IgD-negative memory B cell (primary cell): ENCODE results near the gene ORC3. TPM values are rescaled to one million over a fixed set of nuclear protein-coding genes. Genes with fewer than 3 reads are reported as not detected.
"Not testable (repeated sequence)": the region's sequence is repeated elsewhere in the genome, so short reads cannot be mapped to it uniquely, and the experiment has no call there.

Experiments
- H3K27ac Mint-ChIP-seq, 3 donors: one replicate each; pipeline ENCODE4 v1.8.0; 2020 to 2022; ENCODE audit warnings: mild to moderate bottlenecking in 3 of 3, mixed read lengths in 3 of 3, moderate library complexity in 1 of 3
- H3K27me3 Mint-ChIP-seq: one replicate; pipeline ENCODE4 v1.8.0; 2021; ENCODE audit warnings: mixed read lengths
- H3K36me3 Mint-ChIP-seq: one replicate; pipeline ENCODE4 v1.8.0; 2020; ENCODE audit warnings: mild to moderate bottlenecking, mixed read lengths
- H3K4me1 Mint-ChIP-seq, 3 donors: one replicate each; pipeline ENCODE4 v1.8.0; 2020 to 2022; ENCODE audit warnings: mixed read lengths in 3 of 3, mild to moderate bottlenecking in 1 of 3
- H3K4me3 Mint-ChIP-seq, 4 donors: one replicate each; pipeline ENCODE4 v1.8.0; 2020 to 2022; ENCODE audit warnings: mild to moderate bottlenecking in 4 of 4, mixed read lengths in 4 of 4, moderate library complexity in 3 of 4
- H3K9me3 Mint-ChIP-seq, 3 donors: one replicate each; pipeline ENCODE4 v1.8.0; 2020 to 2021; ENCODE audit warnings: mixed read lengths in 3 of 3, mild to moderate bottlenecking in 1 of 3
- polyA plus RNA-seq: library from polyadenylated mRNA; unstranded; fragments of 300-500 nt; fragmentation: Illumina TruSeq; gene quantifications from one replicate; pipeline ENCODE4 v1.2.3, GENCODE V29; 2021

ORC3 gene
- polyA plus RNA-seq, 1 donor from 2014 or later: 29.7 TPM

GRCh38 chr6:87683890-87684289 is 94.0 kb downstream of the ORC3 start:
- Mint-ChIP-seq H3K27ac (peak overlapping the region; percentile 43 to 94 (median 89)), H3K27me3 (no peaks in the 10 kb centered on the region), H3K4me1 (peaks cover 52 to 54% (median 54%) of the 10 kb centered on the region in 3 donors), H3K4me3 (peak overlapping the region in 1 of 4 donors; percentile 75), H3K36me3 (no peaks in the 10 kb centered on the region), H3K9me3 (no peaks in the 10 kb centered on the region)

- H3K27me3 Mint-ChIP-seq: no peaks in the 10 kb centered on the region
- H3K4me1 Mint-ChIP-seq: peaks cover 52 to 58% (median 56%) of the 10 kb centered on the region in 3 donors
- no peaks in the 10 kb centered on the region for H3K36me3 Mint-ChIP-seq
- H3K4me3 Mint-ChIP-seq: no peak overlapping the region
- H3K27ac Mint-ChIP-seq: peak overlapping the region; percentile 43 to 94 (median 53)
- H3K9me3 Mint-ChIP-seq: no peaks in the 10 kb centered on the region
These were observed 95.1 kb downstream of the ORC3 start for GRCh38 chr6:87684895-87685654.

GRCh38 chr6:87686636-87687205 is 96.8 kb downstream of the ORC3 start:
- not testable (repeated sequence) for H3K36me3 Mint-ChIP-seq, H3K27me3 Mint-ChIP-seq, H3K9me3 Mint-ChIP-seq
- peak overlapping the region in 1 of 3 donors; percentile 24 for H3K27ac Mint-ChIP-seq
- H3K4me3 Mint-ChIP-seq: peak overlapping the region in 1 of 4 donors; percentile 79
- peaks cover 52 to 70% (median 60%) of the 10 kb centered on the region in 3 donors for H3K4me1 Mint-ChIP-seq

- Mint-ChIP-seq H3K36me3 (no peaks in the 10 kb centered on the region), H3K9me3 (no peaks in the 10 kb centered on the region), H3K4me3 (peak overlapping the region in 1 of 4 donors; percentile 79), H3K27ac (no peak overlapping the region), H3K27me3 (no peaks in the 10 kb centered on the region), H3K4me1 (peaks cover 51 to 74% (median 61%) of the 10 kb centered on the region in 3 donors)
These were observed 97.4 kb downstream of the ORC3 start for GRCh38 chr6:87687296-87687695.

- not testable (repeated sequence) for H3K27me3 Mint-ChIP-seq, H3K4me3 Mint-ChIP-seq, H3K36me3 Mint-ChIP-seq, H3K9me3 Mint-ChIP-seq, H3K27ac Mint-ChIP-seq
- H3K4me1 Mint-ChIP-seq: peaks cover 52 to 74% (median 63%) of the 10 kb centered on the region in 3 donors
These were observed 98.0 kb downstream of the ORC3 start for GRCh38 chr6:87687893-87688292.

GRCh38 chr6:87690441-87690840 is 100.5 kb downstream of the ORC3 start:
- Mint-ChIP-seq H3K27me3 (no peaks in the 10 kb centered on the region), H3K4me3 (peak overlapping the region in 1 of 4 donors; percentile 51), H3K4me1 (peaks cover 54 to 71% (median 56%) of the 10 kb centered on the region in 3 donors), H3K27ac (peak overlapping the region; percentile 8 to 59 (median 22)), H3K9me3 (no peaks in the 10 kb centered on the region), H3K36me3 (no peaks in the 10 kb centered on the region)

GRCh38 chr6:87692086-87692485 is 102.2 kb downstream of the ORC3 start:
- H3K27me3 Mint-ChIP-seq: no peaks in the 10 kb centered on the region
- no peaks in the 10 kb centered on the region for H3K9me3 Mint-ChIP-seq
- peaks cover 55 to 68% (median 56%) of the 10 kb centered on the region in 3 donors for H3K4me1 Mint-ChIP-seq
- H3K4me3 Mint-ChIP-seq: peak overlapping the region in 1 of 4 donors; percentile 74
- no peaks in the 10 kb centered on the region for H3K36me3 Mint-ChIP-seq
- peak overlapping the region in 2 of 3 donors; percentile 33 to 90 for H3K27ac Mint-ChIP-seq

GRCh38 chr6:87696817-87697216 is 106.9 kb downstream of the ORC3 start:
- peak overlapping the region in 2 of 4 donors; percentile 82 to 100 for H3K4me3 Mint-ChIP-seq
- H3K36me3 Mint-ChIP-seq, H3K27me3 Mint-ChIP-seq, H3K9me3 Mint-ChIP-seq, H3K27ac Mint-ChIP-seq: not testable (repeated sequence)
- H3K4me1 Mint-ChIP-seq: peaks cover 46 to 58% (median 51%) of the 10 kb centered on the region in 3 donors

- peak overlapping the region; percentile 82 to 100 (median 94) for H3K4me3 Mint-ChIP-seq
- H3K27ac Mint-ChIP-seq: peak overlapping the region; percentile 9 to 89 (median 36)
- H3K36me3 Mint-ChIP-seq: peaks cover 2% of the 10 kb centered on the region
- H3K9me3 Mint-ChIP-seq: no peaks in the 10 kb centered on the region
- H3K27me3 Mint-ChIP-seq: no peaks in the 10 kb centered on the region
- peaks cover 41 to 53% (median 50%) of the 10 kb centered on the region in 3 donors for H3K4me1 Mint-ChIP-seq
These were observed 107.9 kb downstream of the ORC3 start for GRCh38 chr6:87697581-87698546.

GRCh38 chr6:87698547-87699006 is 108.6 kb downstream of the ORC3 start:
- peak overlapping the region; percentile 92 to 100 (median 98) for H3K4me3 Mint-ChIP-seq
- H3K36me3 Mint-ChIP-seq: peaks cover 2% of the 10 kb centered on the region
- H3K27ac Mint-ChIP-seq: peak overlapping the region in 2 of 3 donors; percentile 73 to 85
- peaks cover 35 to 50% (median 46%) of the 10 kb centered on the region in 3 donors for H3K4me1 Mint-ChIP-seq
- H3K27me3 Mint-ChIP-seq: no peaks in the 10 kb centered on the region
- H3K9me3 Mint-ChIP-seq: no peaks in the 10 kb centered on the region

GRCh38 chr6:87699576-87699975 is 109.6 kb downstream of the ORC3 start:
- H3K4me3 Mint-ChIP-seq: peak overlapping the region; percentile 92 to 100 (median 98)

GRCh38 chr6:87700397-87701343 is 110.7 kb downstream of the ORC3 start:
- Mint-ChIP-seq H3K4me3 (peak overlapping the region; percentile 92 to 100 (median 98)), H3K27ac (peak overlapping the region; percentile 85 to 99 (median 91)), H3K27me3 (no peaks in the 10 kb centered on the region), H3K36me3 (peaks cover 2% of the 10 kb centered on the region), H3K4me1 (peaks cover 32 to 42% (median 33%) of the 10 kb centered on the region in 3 donors), H3K9me3 (no peaks in the 10 kb centered on the region)

More at GRCh38 chr6:87699576-87699975, 109.6 kb downstream of the ORC3 start:
- peaks cover 2% of the 10 kb centered on the region for H3K36me3 Mint-ChIP-seq
- peaks cover 30 to 42% (median 37%) of the 10 kb centered on the region in 3 donors for H3K4me1 Mint-ChIP-seq
- peak overlapping the region in 2 of 3 donors; percentile 51 to 85 for H3K27ac Mint-ChIP-seq
- H3K27me3 Mint-ChIP-seq: no peaks in the 10 kb centered on the region
- no peaks in the 10 kb centered on the region for H3K9me3 Mint-ChIP-seq

- Mint-ChIP-seq H3K36me3 (peaks cover 2% of the 10 kb centered on the region), H3K4me3 (peak overlapping the region; percentile 92 to 100 (median 98)), H3K4me1 (peaks cover 26 to 37% (median 30%) of the 10 kb centered on the region in 3 donors), H3K27ac (peak overlapping the region; percentile 85 to 99 (median 91)), H3K9me3 (no peaks in the 10 kb centered on the region), H3K27me3 (no peaks in the 10 kb centered on the region)
These were observed 111.4 kb downstream of the ORC3 start for GRCh38 chr6:87701344-87701675.
